Activated CD4-positive, alpha-beta T cell treated with anti-CD3 and anti-CD28 coated beads for 48 hours (primary cell): ENCODE data around the gene SLC35E3.

Source experiments
- DNase-seq: peaks from one replicate; pipeline ENCODE4 v3.0.0-alpha.2; 2020

Gene SLC35E3

GRCh38 chr12:68771223-68771925, 25.4 kb downstream of the SLC35E3 start:
- no peak for DNase-seq

GRCh38 chr12:68772714-68773113, 26.7 kb downstream of the SLC35E3 start:
- no peak for DNase-seq

- DNase-seq: no peak
Observed at GRCh38 chr12:68773582-68773981, 27.6 kb downstream of the SLC35E3 start.

GRCh38 chr12:68775121-68775630, 29.2 kb downstream of the SLC35E3 start:
- DNase-seq: no peak

- DNase-seq: no peak
Observed at GRCh38 chr12:68776976-68777610, 31.1 kb downstream of the SLC35E3 start.

GRCh38 chr12:68779280-68779679, 33.3 kb downstream of the SLC35E3 start:
- no peak for DNase-seq

- no peak for DNase-seq
Observed at GRCh38 chr12:68780731-68781130, 34.8 kb downstream of the SLC35E3 start.

GRCh38 chr12:68781728-68782127, 35.8 kb downstream of the SLC35E3 start:
- no peak for DNase-seq

- DNase-seq: no peak
Observed at GRCh38 chr12:68784015-68784414, 38.0 kb downstream of the SLC35E3 start.

- no peak for DNase-seq
Observed at GRCh38 chr12:68785358-68785757, 39.4 kb downstream of the SLC35E3 start.

GRCh38 chr12:68785823-68786222, 39.8 kb downstream of the SLC35E3 start:
- DNase-seq: no peak

GRCh38 chr12:68786929-68787328, 41.0 kb downstream of the SLC35E3 start:
- no peak for DNase-seq

- DNase-seq: no peak
Observed at GRCh38 chr12:68788554-68789143, 42.7 kb downstream of the SLC35E3 start.

GRCh38 chr12:68789144-68789878, 43.3 kb downstream of the SLC35E3 start:
- no peak for DNase-seq

- no peak for DNase-seq
Observed at GRCh38 chr12:68790081-68790951, 44.3 kb downstream of the SLC35E3 start.

- DNase-seq: no peak
Observed at GRCh38 chr12:68790952-68791234, 44.9 kb downstream of the SLC35E3 start.

- no peak for DNase-seq
Observed at GRCh38 chr12:68791897-68792481, 46.0 kb downstream of the SLC35E3 start.

GRCh38 chr12:68792952-68793351, 47.0 kb downstream of the SLC35E3 start:
- peak; percentile 33 for DNase-seq

- no peak for DNase-seq
Observed at GRCh38 chr12:68793436-68793835, 47.5 kb downstream of the SLC35E3 start.

GRCh38 chr12:68793975-68794652, 48.1 kb downstream of the SLC35E3 start:
- DNase-seq: no peak

- no peak for DNase-seq
Observed at GRCh38 chr12:68794653-68795251, 48.8 kb downstream of the SLC35E3 start.
